ENCODE measurements around the gene RNF26. TPM values are rescaled to one million over a fixed set of nuclear protein-coding genes. Genes with fewer than 3 reads are reported as not detected.

Gene RNF26
- total RNA-seq = 23.5 TPM
- 18.2 TPM for polyA plus RNA-seq (ENCODE audit: insufficient read depth, low read depth, low replicate concordance)
- long read RNA-seq, donor 1, transcript RNF26-201 (1 exons, 2,787 nt) = major isoform, 38 of 38 reads
- long read RNA-seq, donor 1, partial matches to known transcripts = 0 of 38 reads
- long read RNA-seq, donor 1, other reads (novel, unspliced or antisense) = 0 of 38 reads
- long read RNA-seq, donor 2, transcript RNF26-201 (1 exons, 2,787 nt) = major isoform, 31 of 31 reads
- long read RNA-seq, donor 2, partial matches to known transcripts = 0 of 31 reads
- long read RNA-seq, donor 2, other reads (novel, unspliced or antisense) = 0 of 31 reads
- long read RNA-seq, donor 3, transcript RNF26-201 (1 exons, 2,787 nt) = major isoform, 34 of 34 reads
- long read RNA-seq, donor 3, partial matches to known transcripts = 0 of 34 reads
- long read RNA-seq, donor 3, other reads (novel, unspliced or antisense) = 0 of 34 reads
- long read RNA-seq, donor 4, transcript RNF26-201 (1 exons, 2,787 nt) = major isoform, 16 of 16 reads
- long read RNA-seq, donor 4, partial matches to known transcripts = 0 of 16 reads
- long read RNA-seq, donor 4, other reads (novel, unspliced or antisense) = 0 of 16 reads
- long read RNA-seq, donor 5, partial matches to known transcripts = 0 of 4 reads
- long read RNA-seq, donor 5, other reads (novel, unspliced or antisense) = 0 of 4 reads
- long read RNA-seq, donor 6, transcript RNF26-201 (1 exons, 2,787 nt) = major isoform, 21 of 21 reads
- long read RNA-seq, donor 6, partial matches to known transcripts = 0 of 21 reads
- long read RNA-seq, donor 6, other reads (novel, unspliced or antisense) = 0 of 21 reads
- long read RNA-seq, donor 7, transcript RNF26-201 (1 exons, 2,787 nt) = major isoform, 35 of 35 reads
- long read RNA-seq, donor 7, partial matches to known transcripts = 0 of 35 reads
- long read RNA-seq, donor 7, other reads (novel, unspliced or antisense) = 0 of 35 reads
- long read RNA-seq, donor 8, transcript RNF26-201 (1 exons, 2,787 nt) = major isoform, 41 of 41 reads
- long read RNA-seq, donor 8, partial matches to known transcripts = 0 of 41 reads
- long read RNA-seq, donor 8, other reads (novel, unspliced or antisense) = 0 of 41 reads
- long read RNA-seq, donor 9, transcript RNF26-201 (1 exons, 2,787 nt) = major isoform, 20 of 20 reads
- long read RNA-seq, donor 9, partial matches to known transcripts = 0 of 20 reads
- long read RNA-seq, donor 9, other reads (novel, unspliced or antisense) = 0 of 20 reads
- long read RNA-seq, donor 10, transcript RNF26-201 (1 exons, 2,787 nt) = major isoform, 34 of 34 reads
- long read RNA-seq, donor 10, partial matches to known transcripts = 0 of 34 reads
- long read RNA-seq, donor 10, other reads (novel, unspliced or antisense) = 0 of 34 reads

DNA sequence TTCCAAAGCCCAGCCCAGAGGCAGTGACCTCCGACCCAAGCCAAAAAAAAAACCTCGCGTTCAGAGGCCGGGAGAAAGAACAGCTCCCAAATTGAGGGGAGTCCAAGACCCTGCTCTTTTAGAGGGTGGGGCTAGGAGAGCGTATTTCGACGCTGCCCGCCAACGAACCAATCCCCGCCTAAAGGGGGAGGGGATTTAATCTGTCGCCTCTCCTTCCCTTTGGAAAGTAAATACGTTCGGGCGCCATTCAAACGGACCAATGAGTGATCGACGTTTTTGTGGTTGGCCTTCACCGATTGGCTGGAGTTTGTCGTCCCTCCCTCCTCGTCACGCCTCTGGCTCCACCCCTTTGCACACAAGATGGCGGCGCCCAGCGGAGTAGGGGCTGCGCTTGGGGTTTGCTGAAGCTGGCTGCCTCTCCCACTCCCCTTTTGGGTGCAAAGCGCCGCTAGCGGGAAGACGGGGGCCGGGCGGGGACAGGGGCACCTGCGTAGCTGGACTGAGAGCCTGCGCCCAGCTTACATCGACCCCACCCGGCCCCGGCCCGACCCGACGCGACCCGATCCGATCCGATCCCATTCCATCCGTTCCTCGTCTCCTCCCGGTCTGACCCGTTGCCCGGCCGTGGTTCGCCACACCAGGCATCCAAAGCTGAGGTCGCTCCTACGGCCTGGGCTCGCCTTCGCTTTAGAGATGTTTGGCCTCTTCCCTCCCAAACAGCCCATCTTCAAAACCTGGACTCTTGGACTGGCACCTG lies at the start of gene RNF26:
Gene RNF26 (plus strand): TSS at position 354 of the 757 bp plus-strand sequence. CDS start 596 bp downstream, outside the sequence.
- intact Hi-C loops (cut with DNase I) = no loop called here
- H3K27ac ChIP-seq (ENCODE audit: low read depth in 2 of 2, low read length in 2 of 2) = peak within 1 kb of the TSS; percentile 56 to 68

GRCh38 chr11:119285431-119285830 lies 48.9 kb upstream of the RNF26 start:
- DNase-seq (no peak), FAIRE-seq (no peak)
- Histone ChIP-seq H3K36me3 (ENCODE audit: control insufficient read depth in 2 of 3, insufficient read depth in 3 of 3, low read length in 3 of 3) (peaks cover 0 to 6% (median 0%) of the 10 kb centered on the region in 3 donors), H3K4me3 (ENCODE audit: low read length in 3 of 3) (no peak overlapping the region), H3K9me3 (ENCODE audit: control insufficient read depth in 2 of 3, insufficient read depth in 1 of 3, low read length in 3 of 3) (no peaks in the 10 kb centered on the region), H3K27ac (ENCODE audit: low read depth in 2 of 2, low read length in 2 of 2) (no peak overlapping the region), H3K27me3 (ENCODE audit: control insufficient read depth, insufficient read depth, low read length) (no peaks in the 10 kb centered on the region), H3K9ac (ENCODE audit: low read length in 3 of 3) (no peak overlapping the region), H3K4me1 (ENCODE audit: control insufficient read depth in 2 of 3, insufficient read depth in 2 of 3, low read depth in 1 of 3, low read length in 3 of 3) (peaks cover 0 to 2% (median 0%) of the 10 kb centered on the region in 3 donors)
- TF ChIP-seq CTCF (IDR thresholded peaks at IDR 0.05; ENCODE audit: borderline replicate concordance, extremely low read depth, insufficient read depth) = no peak
- intact Hi-C loops (cut with DNase I) = no loop called here

More for the DNA sequence above, at the start of gene RNF26:
- peaks cover 0 to 26% (median 14%) of the 10 kb centered on the region in 3 donors for H3K4me1 ChIP-seq (ENCODE audit: control insufficient read depth in 2 of 3, insufficient read depth in 2 of 3, low read depth in 1 of 3, low read length in 3 of 3)
- no peaks in the 10 kb centered on the region for H3K36me3 ChIP-seq (ENCODE audit: control insufficient read depth in 2 of 3, insufficient read depth in 3 of 3, low read length in 3 of 3)
- no peak for TF ChIP-seq CTCF (IDR thresholded peaks at IDR 0.05; ENCODE audit: borderline replicate concordance, extremely low read depth, insufficient read depth)
- no peaks in the 10 kb centered on the region for H3K27me3 ChIP-seq (ENCODE audit: control insufficient read depth, insufficient read depth, low read length)
- H3K4me3 ChIP-seq (ENCODE audit: low read length in 3 of 3) = peak within 1 kb of the TSS; percentile 83 to 94 (median 90)
- H3K9me3 ChIP-seq (ENCODE audit: control insufficient read depth in 2 of 3, insufficient read depth in 1 of 3, low read length in 3 of 3) = no peaks in the 10 kb centered on the region
- FAIRE-seq (peak; percentile 99), DNase-seq (peak; percentile 96 to 99 (median 98))
- peak within 1 kb of the TSS; percentile 78 to 90 (median 86) for H3K9ac ChIP-seq (ENCODE audit: low read length in 3 of 3)

DNA sequence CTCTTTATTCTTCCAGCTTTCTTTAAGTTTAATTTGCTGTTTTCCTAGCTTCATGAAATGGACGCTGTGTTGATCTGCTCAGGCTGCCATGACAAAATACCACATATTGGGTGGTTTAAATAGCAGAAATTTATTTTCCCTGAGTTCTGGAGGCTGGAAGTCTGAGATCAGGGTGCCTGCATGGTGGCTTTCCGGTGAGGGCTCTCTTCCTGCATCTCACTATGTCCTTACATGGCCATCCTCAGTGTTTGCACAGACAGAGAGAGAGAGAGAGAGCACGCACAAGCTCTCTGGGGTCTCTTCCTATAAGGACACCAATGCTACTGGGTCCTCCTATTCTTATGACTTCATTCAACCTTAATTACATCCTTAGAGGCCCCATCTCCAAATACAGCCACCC lies 46.1 kb upstream of the RNF26 start:
- Histone ChIP-seq H3K4me3 (ENCODE audit: low read length in 3 of 3) (no peak overlapping the region), H3K4me1 (ENCODE audit: control insufficient read depth in 2 of 3, insufficient read depth in 2 of 3, low read depth in 1 of 3, low read length in 3 of 3) (peaks cover 0 to 2% (median 0%) of the 10 kb centered on the region in 3 donors), H3K9me3 (ENCODE audit: control insufficient read depth in 2 of 3, insufficient read depth in 1 of 3, low read length in 3 of 3) (no peaks in the 10 kb centered on the region), H3K9ac (ENCODE audit: low read length in 3 of 3) (no peak overlapping the region), H3K27me3 (ENCODE audit: control insufficient read depth, insufficient read depth, low read length) (no peaks in the 10 kb centered on the region), H3K27ac (ENCODE audit: low read depth in 2 of 2, low read length in 2 of 2) (no peak overlapping the region), H3K36me3 (ENCODE audit: control insufficient read depth in 2 of 3, insufficient read depth in 3 of 3, low read length in 3 of 3) (peaks cover 0 to 6% (median 0%) of the 10 kb centered on the region in 3 donors)
- TF ChIP-seq CTCF (IDR thresholded peaks at IDR 0.05; ENCODE audit: borderline replicate concordance, extremely low read depth, insufficient read depth) = no peak
- DNase-seq (no peak), FAIRE-seq (no peak)
- intact Hi-C loops (cut with DNase I) = no loop called here
